Adrenal gland (tissue), 5 donors: Measurements from ENCODE around the gene ANKRD24.

Source experiments
- POLR2A ChIP-seq, 2 donors: fragments of 450-650 bp; IDR thresholded peaks; one replicate each; pipeline ENCODE4 v1.6.1; 2017; ENCODE audit warnings: antibody characterized with exemption in 2 of 2, mild to moderate bottlenecking in 2 of 2, moderate library complexity in 1 of 2
- TF ChIP-seq, protein P1 (sequence below), 6 experiments: fragments of 450-650 bp in 4 of 6; fragments of 200-600 bp in 2 of 6; sonication (generic) in 1 of 6; IDR thresholded peaks; 1 replicate in 5 of 6; 2 replicates in 1 of 6; pipeline versions ENCODE4 v1.5.1 to v1.8.0; 2016 to 2021; ENCODE audit warnings: antibody characterized with exemption in 6 of 6, mild to moderate bottlenecking in 2 of 6, moderate library complexity in 1 of 6
- donor health status: DM: no; HTN: no; CAD: no.

DNA sequence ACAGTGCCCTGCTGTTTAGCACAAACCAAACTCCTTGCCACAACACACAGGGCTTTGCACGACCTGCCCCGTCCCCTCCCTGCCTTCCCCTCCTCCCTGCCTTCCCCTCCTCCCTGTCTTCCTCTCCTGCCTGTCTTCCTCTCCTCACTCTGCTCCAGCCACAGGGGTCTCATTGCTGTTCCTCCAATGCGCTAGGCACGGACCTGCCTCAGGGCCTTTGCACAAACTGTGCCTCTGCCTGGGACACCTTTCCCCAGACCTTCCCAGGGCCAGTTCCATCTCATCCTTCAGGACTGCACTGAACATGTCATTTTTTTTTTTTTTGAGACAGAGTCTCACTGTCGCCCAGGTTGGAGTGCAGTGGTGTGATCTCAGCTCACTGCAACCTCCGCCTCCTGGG is 30.9 kb upstream of the ANKRD24 start:
- TF ChIP-seq, protein P1, sequence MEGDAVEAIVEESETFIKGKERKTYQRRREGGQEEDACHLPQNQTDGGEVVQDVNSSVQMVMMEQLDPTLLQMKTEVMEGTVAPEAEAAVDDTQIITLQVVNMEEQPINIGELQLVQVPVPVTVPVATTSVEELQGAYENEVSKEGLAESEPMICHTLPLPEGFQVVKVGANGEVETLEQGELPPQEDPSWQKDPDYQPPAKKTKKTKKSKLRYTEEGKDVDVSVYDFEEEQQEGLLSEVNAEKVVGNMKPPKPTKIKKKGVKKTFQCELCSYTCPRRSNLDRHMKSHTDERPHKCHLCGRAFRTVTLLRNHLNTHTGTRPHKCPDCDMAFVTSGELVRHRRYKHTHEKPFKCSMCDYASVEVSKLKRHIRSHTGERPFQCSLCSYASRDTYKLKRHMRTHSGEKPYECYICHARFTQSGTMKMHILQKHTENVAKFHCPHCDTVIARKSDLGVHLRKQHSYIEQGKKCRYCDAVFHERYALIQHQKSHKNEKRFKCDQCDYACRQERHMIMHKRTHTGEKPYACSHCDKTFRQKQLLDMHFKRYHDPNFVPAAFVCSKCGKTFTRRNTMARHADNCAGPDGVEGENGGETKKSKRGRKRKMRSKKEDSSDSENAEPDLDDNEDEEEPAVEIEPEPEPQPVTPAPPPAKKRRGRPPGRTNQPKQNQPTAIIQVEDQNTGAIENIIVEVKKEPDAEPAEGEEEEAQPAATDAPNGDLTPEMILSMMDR (IDR thresholded peaks at IDR 0.05), result no peak
- no peak for TF ChIP-seq POLR2A (IDR thresholded peaks at IDR 0.05)
